OCI-LY7 (cell line): ENCODE data around the gene TXNRD1. TPM values are rescaled to one million over a fixed set of nuclear protein-coding genes. Genes with fewer than 3 reads are reported as not detected.

Experiments used
- BruUV-seq: library from RNA; stranded (reverse); fragments of 400-500 nt; replicated peaks from 2 replicates; lab custom pipeline; 2021; lab: Mats Ljungman, UMichigan
- CTCF ChIA-PET: fragments of 300-600 bp; sonication (Branson Sonifier 250); formaldehyde crosslinking; loops from one replicate; lab custom pipeline; 2022; ENCODE audit warnings: antibody characterized with exemption; ENCODE audit not compliant: unreplicated experiment; lab: Charles Lee
- POLR2A ChIA-PET: fragments of 300-600 bp; sonication (Branson Sonifier 250); formaldehyde crosslinking; loops from one replicate; lab custom pipeline; 2022; ENCODE audit warnings: antibody characterized with exemption; lab: Charles Lee
- DNase-seq: peaks from one replicate; pipeline ENCODE4 v3.0.0-alpha.2; 2015; ENCODE audit warnings: low spot score
- H2AFZ ChIP-seq: fragments of 200-600 bp; sonication (generic), shearing (Covaris generic); 2 replicates; pipeline ENCODE4 v1.6.1; 2014; ENCODE audit warnings: mild to moderate bottlenecking, antibody characterized with exemption, low read length, moderate library complexity
- H3K27ac ChIP-seq: fragments of 200-600 bp; sonication (generic); 2 replicates; pipeline ENCODE4 v1.5.1; 2014; ENCODE audit warnings: mixed run types, low read depth, mild to moderate bottlenecking, moderate library complexity, low read length, inconsistent platforms; ENCODE audit not compliant: poor library complexity, severe bottlenecking
- H3K36me3 ChIP-seq: fragments of 200-600 bp; sonication (generic); 2 replicates; pipeline ENCODE4 v1.6.1; 2014; ENCODE audit warnings: mild to moderate bottlenecking, antibody characterized with exemption, low read length, moderate library complexity, mixed read lengths; ENCODE audit not compliant: insufficient read depth
- H3K4me1 ChIP-seq: fragments of 200-600 bp; sonication (generic); 2 replicates; pipeline ENCODE4 v1.5.1; 2014; ENCODE audit warnings: mild to moderate bottlenecking, low read length; ENCODE audit not compliant: insufficient read depth, poor library complexity, severe bottlenecking
- H3K4me2 ChIP-seq: fragments of 200-600 bp; sonication (generic); 2 replicates; pipeline ENCODE4 v1.6.1; 2014; ENCODE audit warnings: mild to moderate bottlenecking, low read length
- H3K4me3 ChIP-seq: fragments of 200-600 bp; sonication (generic); 2 replicates; pipeline ENCODE4 v1.5.1; 2014; ENCODE audit warnings: mild to moderate bottlenecking, low read depth, low read length; ENCODE audit not compliant: poor library complexity, severe bottlenecking
- H3K79me2 ChIP-seq: fragments of 200-600 bp; sonication (generic); 2 replicates; pipeline ENCODE4 v1.6.1; 2016; ENCODE audit warnings: low read depth, mild to moderate bottlenecking, low read length, moderate library complexity, mixed read lengths; ENCODE audit not compliant: insufficient read depth
- H3K9me2 ChIP-seq: fragments of 200-600 bp; sonication (generic); 2 replicates; pipeline ENCODE4 v1.6.1; 2016; ENCODE audit warnings: mild to moderate bottlenecking, low read length, mixed read lengths; ENCODE audit not compliant: insufficient read depth
- H3K9me3 ChIP-seq: fragments of 200-600 bp; sonication (generic); 2 replicates; pipeline ENCODE4 v1.6.1; 2014; ENCODE audit warnings: mild to moderate bottlenecking, mixed run types, low read length, mixed read lengths
- H4K20me1 ChIP-seq: fragments of 200-600 bp; sonication (generic); 2 replicates; pipeline ENCODE4 v1.6.1; 2014; ENCODE audit warnings: mild to moderate bottlenecking, antibody characterized with exemption, low read length, moderate library complexity, mixed read lengths; ENCODE audit not compliant: insufficient read depth
- EZH2phosphoT487 ChIP-seq: fragments of 200-600 bp; sonication (generic); IDR thresholded peaks from 2 replicates; pipeline ENCODE4 v1.6.1; 2018; ENCODE audit warnings: low read depth, borderline replicate concordance, mild to moderate bottlenecking, mixed run types, antibody characterized with exemption, low read length, moderate library complexity, mixed read lengths
- intact Hi-C: fragments of 100-400 bp; cut with micrococcal nuclease; formaldehyde crosslinking; loops from one replicate; pipeline ENCODE4 v1.10.0; 2022; ENCODE audit not compliant: unreplicated experiment
- total RNA-seq, 2 experiments: library from RNA; depleted of rRNA in 1 of 2; stranded (reverse); fragments of >200 nt in 1 of 2; shearing (Covaris generic) in 1 of 2; gene quantifications; 2 replicates each; pipeline ENCODE4 v1.2.3, GENCODE V29; 2014 to 2022
- TF ChIP-seq, protein P1 (sequence below): fragments of 200-600 bp; sonication (generic); conservative IDR thresholded peaks from 2 replicates; pipeline ENCODE4 v1.5.1; 2014; ENCODE audit warnings: mild to moderate bottlenecking, antibody characterized with exemption, low read length, moderate library complexity, mixed read lengths

Gene TXNRD1
- total RNA-seq, 2 experiments from 2014 or later, result 117 to 132 TPM

DNA sequence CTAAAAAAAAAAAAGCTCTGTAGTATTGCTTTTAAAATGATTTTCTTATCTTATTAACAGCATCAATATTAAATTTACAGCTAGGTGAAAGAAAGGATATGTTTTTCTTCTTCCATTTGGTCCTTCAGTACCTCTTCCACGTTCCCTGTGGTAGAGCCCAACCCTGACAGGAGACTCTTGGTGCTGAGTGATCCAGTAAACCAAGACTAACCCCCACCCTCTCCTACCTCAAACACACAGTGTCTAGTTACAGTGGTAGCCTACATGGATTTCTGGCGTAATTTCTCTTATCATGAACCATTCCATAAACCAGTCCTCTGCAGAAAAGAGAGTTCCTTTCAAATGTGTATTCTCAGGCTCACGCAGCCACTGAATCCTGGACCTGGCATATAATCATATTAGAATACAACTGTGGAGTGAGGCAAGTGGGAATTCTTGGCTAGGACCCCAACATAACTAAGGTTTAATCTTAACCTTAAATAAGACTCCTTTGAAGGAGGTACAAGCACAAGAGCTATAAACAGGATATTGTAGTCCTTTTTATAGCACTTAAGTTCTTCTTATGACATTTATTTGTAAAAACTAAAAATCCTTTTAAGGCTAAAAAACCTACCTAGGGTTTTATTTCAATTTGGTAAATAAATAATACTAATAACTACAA lies 27.1 kb downstream of the TXNRD1 start:
- DNase-seq, result no peak
- H2AFZ ChIP-seq, result no peak overlapping the region
- no peak overlapping the region for H3K4me3 ChIP-seq
- H3K36me3 ChIP-seq, result no peaks in the 10 kb centered on the region
- H3K27ac ChIP-seq, result no peak overlapping the region
- CTCF ChIA-PET, result no interaction called here
- no peak overlapping the region for H3K4me2 ChIP-seq
- H3K4me1 ChIP-seq, result no peaks in the 10 kb centered on the region
- POLR2A ChIA-PET, result interaction anchor here (0.6 to 1.1 kb wide), 2 partner anchors 23 to 860 kb away, joined by 3 read pairs; no protein-coding TSS in a partner anchor
- H4K20me1 ChIP-seq, result no peaks in the 10 kb centered on the region
- TF ChIP-seq, protein P1, sequence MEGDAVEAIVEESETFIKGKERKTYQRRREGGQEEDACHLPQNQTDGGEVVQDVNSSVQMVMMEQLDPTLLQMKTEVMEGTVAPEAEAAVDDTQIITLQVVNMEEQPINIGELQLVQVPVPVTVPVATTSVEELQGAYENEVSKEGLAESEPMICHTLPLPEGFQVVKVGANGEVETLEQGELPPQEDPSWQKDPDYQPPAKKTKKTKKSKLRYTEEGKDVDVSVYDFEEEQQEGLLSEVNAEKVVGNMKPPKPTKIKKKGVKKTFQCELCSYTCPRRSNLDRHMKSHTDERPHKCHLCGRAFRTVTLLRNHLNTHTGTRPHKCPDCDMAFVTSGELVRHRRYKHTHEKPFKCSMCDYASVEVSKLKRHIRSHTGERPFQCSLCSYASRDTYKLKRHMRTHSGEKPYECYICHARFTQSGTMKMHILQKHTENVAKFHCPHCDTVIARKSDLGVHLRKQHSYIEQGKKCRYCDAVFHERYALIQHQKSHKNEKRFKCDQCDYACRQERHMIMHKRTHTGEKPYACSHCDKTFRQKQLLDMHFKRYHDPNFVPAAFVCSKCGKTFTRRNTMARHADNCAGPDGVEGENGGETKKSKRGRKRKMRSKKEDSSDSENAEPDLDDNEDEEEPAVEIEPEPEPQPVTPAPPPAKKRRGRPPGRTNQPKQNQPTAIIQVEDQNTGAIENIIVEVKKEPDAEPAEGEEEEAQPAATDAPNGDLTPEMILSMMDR, result no peak
- TF ChIP-seq EZH2phosphoT487, result no peak
- H3K9me3 ChIP-seq, result no peaks in the 10 kb centered on the region
- H3K79me2 ChIP-seq, result no peaks in the 10 kb centered on the region
- H3K9me2 ChIP-seq, result no peaks in the 10 kb centered on the region
- intact Hi-C loops, result no loop called here
- no TSS peak for BruUV-seq

DNA sequence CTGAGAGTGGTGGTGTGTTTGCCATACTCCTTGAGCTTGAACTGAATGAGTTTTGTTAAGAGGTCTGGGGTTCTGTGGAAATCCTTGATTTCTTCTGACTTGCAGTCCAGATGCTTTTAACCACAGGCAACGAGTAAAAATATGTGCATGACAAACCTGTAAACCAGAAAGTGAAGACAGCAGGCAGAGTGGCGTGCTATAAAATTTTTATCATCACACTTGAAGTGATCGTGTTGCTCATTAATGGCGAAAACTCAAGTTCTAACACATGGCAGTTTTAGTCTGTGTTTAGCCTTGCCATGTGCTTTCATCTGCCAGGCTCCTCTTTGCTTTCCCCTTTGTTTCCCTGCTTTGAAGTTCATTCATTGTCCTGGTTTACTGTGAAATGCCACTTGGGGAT lies 28.0 kb downstream of the TXNRD1 start:
- no peaks in the 10 kb centered on the region for H3K9me3 ChIP-seq
- no peaks in the 10 kb centered on the region for H3K4me1 ChIP-seq
- H3K27ac ChIP-seq, result no peak overlapping the region
- TF ChIP-seq, protein P1, result no peak
- no peak for TF ChIP-seq EZH2phosphoT487
- POLR2A ChIA-PET, result interaction anchor here (0.5 kb wide), 1 partner anchor 1284 kb away, joined by 3 read pairs; no protein-coding TSS in a partner anchor
- no peaks in the 10 kb centered on the region for H3K9me2 ChIP-seq
- no peaks in the 10 kb centered on the region for H3K36me3 ChIP-seq
- H3K79me2 ChIP-seq, result no peaks in the 10 kb centered on the region
- BruUV-seq, result no TSS peak
- H4K20me1 ChIP-seq, result no peaks in the 10 kb centered on the region
- intact Hi-C loops, result no loop called here
- H3K4me2 ChIP-seq, result no peak overlapping the region
- DNase-seq, result no peak
- no peak overlapping the region for H2AFZ ChIP-seq
- CTCF ChIA-PET, result no interaction called here
- H3K4me3 ChIP-seq, result no peak overlapping the region

DNA sequence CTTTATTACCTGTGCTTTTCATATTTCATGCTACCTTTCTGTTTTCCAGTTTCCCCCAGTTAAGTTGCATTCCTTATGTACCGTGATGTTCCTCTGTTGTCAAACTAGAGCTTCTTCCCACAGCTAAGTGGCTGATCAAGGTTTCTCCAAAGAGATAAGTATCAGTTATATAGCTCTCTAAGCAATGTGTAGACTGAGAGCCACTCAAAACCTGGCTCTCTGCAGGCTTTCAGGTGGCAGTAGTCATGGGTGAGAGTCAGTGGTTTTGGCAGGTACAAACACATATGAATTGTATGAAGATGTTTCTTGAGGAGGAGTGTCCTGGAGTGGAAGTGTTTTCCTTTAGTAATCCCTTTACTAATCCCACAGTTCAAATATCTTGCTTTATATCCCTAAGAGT lies 28.4 kb downstream of the TXNRD1 start:
- no peaks in the 10 kb centered on the region for H3K9me3 ChIP-seq
- H3K9me2 ChIP-seq, result no peaks in the 10 kb centered on the region
- no peak overlapping the region for H3K4me3 ChIP-seq
- TF ChIP-seq, protein P1, result no peak
- no peak for TF ChIP-seq EZH2phosphoT487
- no peak overlapping the region for H3K4me2 ChIP-seq
- no peak overlapping the region for H2AFZ ChIP-seq
- DNase-seq, result no peak
- H3K79me2 ChIP-seq, result no peaks in the 10 kb centered on the region
- intact Hi-C loops, result no loop called here
- no peaks in the 10 kb centered on the region for H3K4me1 ChIP-seq
- BruUV-seq, result no TSS peak
- POLR2A ChIA-PET, result interaction anchor here (0.5 to 1.3 kb wide), 2 partner anchors 11 to 1284 kb away, joined by 3 read pairs; no protein-coding TSS in a partner anchor
- H3K36me3 ChIP-seq, result no peaks in the 10 kb centered on the region
- CTCF ChIA-PET, result no interaction called here
- H3K27ac ChIP-seq, result no peak overlapping the region
- no peaks in the 10 kb centered on the region for H4K20me1 ChIP-seq
